IPS DF 4.7 (cell line): ENCODE measurements around the gene MT1X.
"Not testable (repeated sequence)": the region's sequence is repeated elsewhere in the genome, so short reads cannot be mapped to it uniquely, and the experiment has no call there.

Source experiments
- DNase-seq: peaks from one replicate; pipeline ENCODE4 v3.0.0-alpha.2; 2013; ENCODE audit warnings: low spot score; ENCODE audit errors: extremely low read depth

The MT1X gene

GRCh38 chr16:56653218-56653617 lies 29.1 kb upstream of the MT1X start:
- no peak for DNase-seq

- DNase-seq, result no peak
Observed at GRCh38 chr16:56657555-56658326, 24.5 kb upstream of the MT1X start, which contains the start of gene MT1F. Gene MT1F, plus strand, starts transcription at chr16:56657959. Its CDS starts 100 bp downstream, at chr16:56658059.

GRCh38 chr16:56658327-56658875 lies 23.9 kb upstream of the MT1X start:
- no peak for DNase-seq

GRCh38 chr16:56662357-56663354 lies 19.6 kb upstream of the MT1X start:
- no peak for DNase-seq

- no peak for DNase-seq
Observed at GRCh38 chr16:56664506-56664905, 17.8 kb upstream of the MT1X start.

- not testable (repeated sequence) for DNase-seq
Observed at GRCh38 chr16:56665286-56666261, 16.7 kb upstream of the MT1X start.

- no peak for DNase-seq
Observed at GRCh38 chr16:56667581-56668571, 14.4 kb upstream of the MT1X start, which contains the start of gene MT1G. Gene MT1G, minus strand, starts transcription at chr16:56668065. Its CDS starts 72 bp downstream, at chr16:56667993.

- DNase-seq, result no peak
Observed at GRCh38 chr16:56669005-56669839, 13.0 kb upstream of the MT1X start, which contains the start of gene MT1H. Gene MT1H, plus strand, starts transcription at chr16:56669814. Its CDS starts 71 bp downstream, at chr16:56669885.

GRCh38 chr16:56669840-56670619 lies 12.2 kb upstream of the MT1X start:
- DNase-seq, result no peak

- DNase-seq, result no peak
Observed at GRCh38 chr16:56670620-56670934, 11.7 kb upstream of the MT1X start.

- not testable (repeated sequence) for DNase-seq
Observed at GRCh38 chr16:56671691-56672090, 10.6 kb upstream of the MT1X start.

GRCh38 chr16:56672171-56672570 lies 10.1 kb upstream of the MT1X start:
- DNase-seq, result not testable (repeated sequence)

GRCh38 chr16:56672761-56673536 lies 9.3 kb upstream of the MT1X start:
- DNase-seq, result no peak

GRCh38 chr16:56673921-56674320 lies 8.3 kb upstream of the MT1X start:
- no peak for DNase-seq

- not testable (repeated sequence) for DNase-seq
Observed at GRCh38 chr16:56674570-56674969, 7.7 kb upstream of the MT1X start.

- no peak for DNase-seq
Observed at GRCh38 chr16:56675685-56676210, 6.5 kb upstream of the MT1X start.

- no peak for DNase-seq
Observed at GRCh38 chr16:56677474-56677873, 4.8 kb upstream of the MT1X start.
